HCT116 (cell line): ENCODE data around the gene APOBEC3B.
"Not testable (repeated sequence)": the region's sequence is repeated elsewhere in the genome, so short reads cannot be mapped to it uniquely, and the experiment has no call there.

Source experiments
- CTCF ChIP-seq, 3 experiments: fragments of 200-600 bp in 1 of 3; sonication (generic) in 1 of 3; IDR thresholded peaks in 2 of 3; conservative IDR thresholded peaks in 1 of 3; 2 replicates each; pipeline ENCODE4 v1.5.1; 2012 to 2017; ENCODE audit warnings: low read depth in 2 of 3, low read length in 2 of 3, antibody characterized with exemption in 1 of 3, borderline replicate concordance in 1 of 3, control low read depth in 1 of 3, mild to moderate bottlenecking in 1 of 3, mixed read lengths in 1 of 3, mixed run types in 1 of 3, moderate library complexity in 1 of 3; ENCODE audit not compliant: insufficient read depth in 1 of 3
- EZH2 ChIP-seq: fragments of 200-600 bp; sonication (generic); IDR thresholded peaks from 2 replicates; pipeline ENCODE4 v1.6.1; 2017; ENCODE audit warnings: antibody characterized with exemption, mixed run types
- FOSL1 ChIP-seq: IDR thresholded peaks from 2 replicates; pipeline ENCODE4 v1.6.1; 2012; ENCODE audit warnings: low read depth
- MAX ChIP-seq: IDR thresholded peaks from 2 replicates; pipeline ENCODE4 v1.6.1; 2012
- POLR2A ChIP-seq: IDR thresholded peaks from 2 replicates; pipeline ENCODE4 v1.7.0; 2011; ENCODE audit warnings: borderline replicate concordance; ENCODE audit not compliant: insufficient read depth, insufficient read length; ENCODE audit errors: extremely low read depth
- POLR2AphosphoS5 ChIP-seq: IDR thresholded peaks from 2 replicates; pipeline ENCODE4 v1.6.1; 2011; ENCODE audit warnings: mild to moderate bottlenecking, low read depth, low read length, moderate library complexity

GRCh38 chr22:38963291-38963738 is 18.8 kb upstream of the APOBEC3B start:
- not testable (repeated sequence) for TF ChIP-seq EZH2; POLR2AphosphoS5; MAX; FOSL1; CTCF (IDR thresholded peaks at IDR 0.05 in 2 of 3, conservative IDR thresholded peaks at IDR 0.05 in 1 of 3; ENCODE audit: borderline replicate concordance in 1 of 3, insufficient read depth in 1 of 3, low read depth in 2 of 3, low read length in 2 of 3); POLR2A
